GM12801 (cell line): Measurements from ENCODE around the gene GLTP.

ENCODE experiments used
- TF ChIP-seq, protein P1 (sequence below): IDR thresholded peaks from one replicate; pipeline ENCODE4 v1.5.1; 2011; ENCODE audit warnings: control low read depth; ENCODE audit not compliant: insufficient read length; ENCODE audit errors: extremely low read depth

Gene GLTP

DNA sequence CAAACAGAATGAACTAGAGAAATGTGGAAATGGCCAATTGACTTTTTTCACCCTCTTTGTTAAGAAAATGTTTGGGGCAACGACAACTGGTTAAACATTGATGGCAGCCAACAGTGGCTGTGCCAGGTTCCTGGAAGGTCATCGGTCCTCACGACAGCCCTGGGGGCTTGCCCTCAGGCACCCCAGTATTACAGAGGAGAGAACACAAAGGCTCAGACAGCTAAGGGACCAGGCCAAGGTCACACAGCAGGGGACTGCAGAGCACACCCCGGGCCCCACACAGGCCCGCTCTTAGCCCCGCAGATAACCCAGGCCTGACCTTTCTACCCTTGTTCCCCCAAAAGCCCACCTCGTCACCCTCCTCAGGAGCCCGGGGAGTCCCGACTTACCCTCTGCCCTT, 48.4 kb downstream of the GLTP start:
- TF ChIP-seq, protein P1, sequence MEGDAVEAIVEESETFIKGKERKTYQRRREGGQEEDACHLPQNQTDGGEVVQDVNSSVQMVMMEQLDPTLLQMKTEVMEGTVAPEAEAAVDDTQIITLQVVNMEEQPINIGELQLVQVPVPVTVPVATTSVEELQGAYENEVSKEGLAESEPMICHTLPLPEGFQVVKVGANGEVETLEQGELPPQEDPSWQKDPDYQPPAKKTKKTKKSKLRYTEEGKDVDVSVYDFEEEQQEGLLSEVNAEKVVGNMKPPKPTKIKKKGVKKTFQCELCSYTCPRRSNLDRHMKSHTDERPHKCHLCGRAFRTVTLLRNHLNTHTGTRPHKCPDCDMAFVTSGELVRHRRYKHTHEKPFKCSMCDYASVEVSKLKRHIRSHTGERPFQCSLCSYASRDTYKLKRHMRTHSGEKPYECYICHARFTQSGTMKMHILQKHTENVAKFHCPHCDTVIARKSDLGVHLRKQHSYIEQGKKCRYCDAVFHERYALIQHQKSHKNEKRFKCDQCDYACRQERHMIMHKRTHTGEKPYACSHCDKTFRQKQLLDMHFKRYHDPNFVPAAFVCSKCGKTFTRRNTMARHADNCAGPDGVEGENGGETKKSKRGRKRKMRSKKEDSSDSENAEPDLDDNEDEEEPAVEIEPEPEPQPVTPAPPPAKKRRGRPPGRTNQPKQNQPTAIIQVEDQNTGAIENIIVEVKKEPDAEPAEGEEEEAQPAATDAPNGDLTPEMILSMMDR: no peak

DNA sequence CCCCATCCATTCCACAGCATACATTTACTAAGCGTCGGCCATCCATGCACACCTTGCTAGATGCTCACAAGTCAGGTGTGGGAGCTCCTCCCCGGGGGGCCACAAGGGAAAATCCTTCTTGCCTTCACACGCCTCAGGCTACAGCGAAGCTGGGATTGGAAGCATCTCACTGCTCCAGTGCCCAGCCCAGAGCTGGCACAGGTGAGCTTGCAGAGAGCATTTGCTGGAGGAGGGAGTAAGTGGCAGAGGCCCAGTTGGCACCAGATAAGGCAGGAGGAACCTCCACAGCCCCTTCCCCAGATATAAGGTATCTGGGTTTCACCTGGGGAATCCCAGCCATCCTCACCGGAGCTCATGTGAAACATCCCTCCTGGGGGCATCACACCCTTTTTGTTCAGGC, 49.0 kb downstream of the GLTP start:
- TF ChIP-seq, protein P1: no peak

DNA sequence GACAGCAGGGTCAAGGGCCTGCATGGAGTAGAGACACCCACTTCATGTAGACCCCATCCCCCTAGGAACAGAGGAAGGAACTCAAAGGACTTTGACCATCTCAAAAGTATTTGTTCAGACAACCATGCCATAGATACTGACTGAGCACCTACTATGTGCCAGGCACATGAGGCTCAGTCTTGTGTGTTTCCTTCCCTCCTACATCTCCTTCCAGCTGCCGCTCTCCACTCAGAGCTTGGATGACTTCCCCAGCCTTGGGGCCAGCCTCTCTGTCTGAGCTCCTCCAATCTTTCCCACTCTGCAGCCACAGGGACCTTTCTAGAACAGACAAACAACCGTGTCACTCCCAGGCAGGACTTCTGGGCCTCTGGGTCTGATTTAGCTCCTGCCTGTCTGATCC, 49.6 kb downstream of the GLTP start:
- TF ChIP-seq, protein P1: no peak

DNA sequence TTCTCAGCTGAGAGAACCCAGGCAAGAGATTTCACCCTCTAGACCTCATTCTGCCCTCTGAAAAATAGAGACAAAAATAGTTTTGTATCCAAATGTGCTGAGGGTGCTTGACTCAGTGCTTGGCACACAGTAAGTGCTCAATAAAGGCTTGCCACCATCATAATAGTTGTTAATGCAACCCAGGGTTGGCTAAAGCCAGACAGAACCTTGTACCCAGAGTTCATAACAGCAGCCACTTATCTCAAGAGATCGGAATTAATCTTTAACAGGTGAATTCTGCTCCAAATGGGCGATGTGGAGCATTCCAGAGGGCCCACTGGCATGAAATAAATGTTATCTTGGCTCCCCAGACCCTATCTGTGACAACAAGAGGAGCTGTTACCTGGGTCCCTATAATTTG, 50.1 kb downstream of the GLTP start:
- TF ChIP-seq, protein P1: no peak

DNA sequence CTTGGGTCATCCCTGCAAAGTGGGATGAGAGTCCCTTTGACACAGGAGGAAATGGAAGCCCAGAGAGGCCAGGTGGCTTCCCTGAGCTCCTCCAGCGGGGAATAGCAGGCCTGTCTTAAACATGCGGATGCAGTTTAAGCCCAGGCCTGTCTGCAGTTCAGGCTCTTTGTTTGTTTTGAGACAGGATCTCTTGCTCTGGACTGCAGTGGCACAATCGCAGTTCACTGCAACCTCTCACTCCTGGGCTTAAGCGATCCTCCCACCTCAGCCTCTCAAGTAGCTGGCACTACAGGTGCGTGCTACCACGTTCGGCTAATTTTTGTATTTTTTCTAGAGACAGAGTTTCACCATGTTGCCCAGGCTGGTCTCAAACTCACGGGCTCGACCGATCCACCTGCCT, 50.7 kb downstream of the GLTP start:
- TF ChIP-seq, protein P1: no peak

DNA sequence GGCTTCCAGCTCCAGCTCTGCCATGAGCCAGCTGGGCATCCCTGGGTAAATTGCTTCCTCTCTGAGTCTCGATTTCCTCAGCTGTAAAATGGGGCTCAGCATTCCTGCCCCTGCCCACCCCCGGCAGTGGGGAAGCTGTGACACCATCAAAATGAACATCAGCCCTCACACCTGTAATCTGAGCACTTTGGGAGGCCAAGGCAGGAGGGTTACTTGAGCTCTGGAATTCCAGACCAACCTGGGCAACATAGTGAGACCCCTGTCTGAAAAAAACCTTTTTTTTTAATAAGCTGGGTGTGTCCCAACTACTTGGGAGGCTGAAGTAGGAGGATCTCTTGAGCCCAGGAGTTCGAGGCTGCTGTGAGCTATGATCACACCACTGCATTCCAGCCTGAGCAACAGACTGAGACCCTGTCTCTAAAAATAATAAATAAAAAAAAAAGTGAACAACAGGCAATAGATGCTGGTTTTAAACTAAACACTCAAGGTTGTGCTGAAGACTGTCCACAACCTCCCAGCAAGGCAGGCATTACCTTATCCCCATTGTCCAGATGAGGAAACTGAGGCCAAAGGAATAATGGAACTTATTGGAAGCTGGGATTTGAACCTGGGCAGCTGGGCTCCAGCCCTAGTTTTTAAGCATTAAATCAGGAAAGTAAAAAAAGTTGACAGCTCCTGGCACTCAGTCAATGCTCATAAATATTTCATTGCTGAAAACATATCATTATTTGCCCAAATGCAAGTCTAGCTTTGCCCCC, 51.4 kb downstream of the GLTP start:
- TF ChIP-seq, protein P1: no peak

DNA sequence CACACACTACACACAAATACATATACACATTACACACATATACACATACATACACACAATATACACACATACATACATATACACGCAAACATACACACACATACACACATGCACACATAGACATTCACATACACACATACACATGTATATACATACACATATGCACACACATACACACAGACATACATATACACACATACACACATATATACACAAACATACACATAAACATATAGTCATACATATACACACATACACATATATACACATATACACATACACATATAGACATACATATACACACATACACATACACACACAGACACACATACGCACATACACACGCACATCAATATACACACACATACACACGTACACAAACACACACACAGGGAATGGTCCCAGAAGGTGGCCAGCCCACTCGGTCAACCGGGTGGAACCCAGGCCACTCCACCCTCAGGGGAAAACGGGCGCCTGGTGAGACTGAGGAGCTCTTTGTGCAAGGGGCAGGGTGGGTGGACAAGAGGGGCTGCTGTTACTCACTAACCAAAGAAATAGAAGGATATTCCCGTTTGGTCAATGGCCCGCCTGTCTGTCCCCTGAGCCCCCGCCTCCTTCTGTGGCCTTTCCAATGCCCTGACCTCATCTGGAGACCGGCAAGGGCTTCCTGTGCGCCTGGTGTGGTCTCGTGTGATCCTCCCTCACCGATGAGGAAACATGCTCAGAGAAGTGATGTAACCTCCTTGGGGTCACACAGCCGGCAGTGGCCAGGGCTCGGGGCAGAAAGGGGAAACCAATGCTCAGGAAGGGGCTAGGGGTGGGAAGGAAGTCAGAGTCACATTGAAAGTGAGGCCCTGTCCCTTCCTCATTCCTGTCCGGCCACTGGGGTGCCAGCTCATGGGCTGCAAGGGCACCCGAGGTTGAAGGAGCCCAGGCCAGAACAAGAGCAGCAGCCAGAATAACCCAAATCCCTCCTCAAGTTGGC, 52.5 kb downstream of the GLTP start:
- TF ChIP-seq, protein P1: no peak
